NCI-H2081 (cell line): ENCODE data around the gene PCDH17.

Experiments
- DNase-seq, 2 experiments: peaks; one replicate each; lab custom pipeline; 2025; lab: John Stamatoyannopoulos, UW

The PCDH17 gene

GRCh38 chr13:57636816-57637215 lies 5.3 kb downstream of the PCDH17 start:
- DNase-seq: no peak

- DNase-seq: no peak
Measured at GRCh38 chr13:57637515-57637914, 6.0 kb downstream of the PCDH17 start.

- DNase-seq: no peak
Measured at GRCh38 chr13:57638186-57638890, 6.8 kb downstream of the PCDH17 start.

GRCh38 chr13:57640607-57641006 lies 9.1 kb downstream of the PCDH17 start:
- DNase-seq: no peak

GRCh38 chr13:57641051-57641450 lies 9.5 kb downstream of the PCDH17 start:
- DNase-seq: no peak

- no peak for DNase-seq
Measured at GRCh38 chr13:57644106-57644505, 12.6 kb downstream of the PCDH17 start.

GRCh38 chr13:57653229-57653989 lies 21.9 kb downstream of the PCDH17 start:
- no peak for DNase-seq

- no peak for DNase-seq
Measured at GRCh38 chr13:57665481-57665880, 33.9 kb downstream of the PCDH17 start.

DNA sequence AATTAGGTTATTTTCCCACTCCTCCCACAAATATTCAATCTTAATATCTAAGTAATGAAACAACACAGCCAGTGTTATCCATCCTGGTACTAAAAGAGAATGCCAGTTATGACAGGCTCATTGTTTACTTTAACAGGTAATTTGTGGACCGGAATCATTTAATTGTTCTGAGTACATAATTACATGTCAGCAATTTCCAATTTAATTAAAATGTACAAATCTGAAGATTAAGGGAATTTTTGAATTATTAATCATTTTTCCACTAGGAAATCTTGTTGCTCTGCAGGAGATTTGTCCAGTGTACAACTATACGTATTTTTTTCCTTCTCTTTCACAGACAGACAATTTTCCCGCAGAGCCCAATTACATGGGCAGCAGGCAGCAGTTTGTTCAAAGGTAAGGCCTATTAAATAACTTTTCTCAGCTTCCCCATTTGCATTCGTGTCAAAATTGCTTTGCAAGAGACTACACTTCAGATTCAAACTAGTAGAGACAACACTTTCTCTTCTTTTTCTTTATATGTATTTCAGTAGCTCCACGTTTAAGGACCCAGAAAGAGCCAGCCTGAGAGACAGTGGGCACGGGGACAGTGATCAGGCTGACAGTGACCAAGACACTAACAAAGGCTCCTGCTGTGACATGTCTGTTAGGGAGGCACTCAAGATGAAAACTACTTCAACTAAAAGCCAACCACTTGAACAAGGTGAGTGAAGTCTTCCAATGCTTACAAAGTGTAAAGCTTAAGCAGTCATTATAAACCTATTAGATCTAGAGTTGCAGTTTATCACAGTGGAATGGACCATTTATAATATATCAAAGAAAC lies 34.8 kb downstream of the PCDH17 start:
- DNase-seq: no peak

- DNase-seq: no peak
Measured at GRCh38 chr13:57672168-57672567, 40.6 kb downstream of the PCDH17 start.

GRCh38 chr13:57673197-57673596 lies 41.7 kb downstream of the PCDH17 start:
- DNase-seq: no peak

GRCh38 chr13:57675526-57675925 lies 44.0 kb downstream of the PCDH17 start:
- DNase-seq: no peak

DNA sequence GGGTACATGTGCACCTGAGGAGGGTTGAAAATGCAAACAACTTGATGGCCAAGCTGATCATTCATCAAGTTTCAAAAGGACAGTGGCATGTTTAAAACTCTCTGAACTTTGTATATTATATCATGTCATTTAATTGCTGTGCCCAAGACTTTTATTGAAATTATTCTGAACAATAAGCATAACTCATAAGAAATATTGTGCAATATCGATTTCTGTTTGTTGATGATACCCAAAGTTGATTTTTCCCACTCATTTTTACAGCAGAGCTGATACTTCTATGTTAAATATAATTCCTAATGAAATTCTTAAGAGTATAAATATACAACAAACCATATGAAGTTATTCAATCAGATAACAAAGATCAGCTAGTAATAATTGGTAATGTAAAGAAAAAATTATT lies 49.1 kb downstream of the PCDH17 start:
- no peak for DNase-seq

- no peak for DNase-seq
Measured at GRCh38 chr13:57682128-57682716, 50.7 kb downstream of the PCDH17 start.

DNA sequence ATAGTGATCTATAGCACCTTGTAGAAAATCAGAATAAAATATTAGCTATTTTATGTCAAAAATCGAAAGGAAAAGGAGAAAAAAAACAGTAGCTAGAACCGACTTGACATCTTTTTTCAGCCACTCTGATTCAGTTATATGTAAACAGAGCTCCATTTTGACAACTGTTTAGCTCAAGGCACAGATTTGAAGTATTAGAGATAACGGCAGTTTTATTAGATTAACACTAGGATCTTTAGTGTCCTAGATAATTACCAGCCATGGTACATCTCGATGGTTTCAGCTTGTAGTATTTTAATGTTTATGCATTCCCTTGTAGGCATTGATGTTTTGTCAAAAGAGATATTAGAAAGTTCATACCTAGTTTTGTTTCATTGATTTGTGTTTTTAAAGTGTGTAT lies 67.3 kb downstream of the PCDH17 start:
- DNase-seq: no peak

DNA sequence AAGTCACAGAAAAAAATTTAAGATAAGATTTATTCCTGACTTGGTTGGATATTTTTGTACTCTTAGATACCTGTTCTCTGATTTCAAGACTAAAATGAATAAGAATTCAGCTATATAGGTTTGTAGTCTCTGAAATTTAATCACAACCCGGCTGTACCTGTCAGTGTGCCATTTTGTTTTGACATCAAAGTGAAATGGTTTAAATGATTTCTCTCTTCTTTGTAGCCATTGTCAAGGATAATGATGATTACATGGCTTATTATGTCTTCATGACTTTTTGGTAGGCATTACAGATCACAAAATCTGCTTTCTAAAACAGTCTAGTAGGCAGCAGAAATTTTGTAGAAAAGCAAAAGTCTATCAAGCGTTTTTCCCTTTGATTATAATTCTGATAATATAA lies 72.5 kb downstream of the PCDH17 start:
- DNase-seq: peak; percentile 3

- no peak for DNase-seq
Measured at GRCh38 chr13:57716295-57716694, 84.8 kb downstream of the PCDH17 start.

- no peak for DNase-seq
Measured at GRCh38 chr13:57724486-57725272, 93.1 kb downstream of the PCDH17 start.

DNA sequence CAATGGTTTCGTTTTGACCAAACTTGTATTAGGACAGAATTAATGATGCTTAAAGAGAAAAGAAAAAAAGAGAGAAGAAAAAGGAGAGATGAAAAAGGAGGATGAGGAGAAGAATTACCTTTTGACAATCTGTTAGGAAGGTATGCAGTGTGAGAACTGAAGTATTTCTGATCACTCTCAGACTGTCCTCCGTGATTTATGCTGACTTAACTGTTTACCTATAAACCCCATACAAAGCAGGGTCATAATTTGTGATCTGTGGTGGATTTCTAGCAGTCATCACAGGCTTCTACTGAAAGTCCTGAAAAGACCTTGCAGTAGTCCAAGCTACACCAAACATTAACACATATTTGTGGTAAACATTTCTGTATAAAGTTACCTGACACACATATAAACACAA lies 93.9 kb downstream of the PCDH17 start:
- DNase-seq: no peak

DNA sequence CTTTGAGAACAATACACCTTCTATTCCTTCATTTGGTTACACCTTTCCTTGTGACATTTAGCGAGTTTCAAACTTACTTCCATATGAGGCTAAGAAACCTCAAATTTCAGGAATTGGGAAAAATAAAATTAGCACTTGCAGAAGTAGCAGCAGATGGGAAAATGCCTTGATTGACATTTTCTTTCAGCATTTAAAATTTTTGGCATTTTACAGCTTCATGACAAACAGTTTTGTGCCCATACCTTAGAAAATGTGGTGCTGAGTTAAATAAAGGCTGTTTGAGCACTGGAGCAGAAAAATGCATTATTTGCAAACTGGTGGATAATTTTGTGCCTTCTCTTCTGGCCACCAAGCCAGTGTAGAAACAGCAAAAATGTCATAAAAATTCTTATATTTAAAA lies 95.4 kb downstream of the PCDH17 start:
- no peak for DNase-seq

- DNase-seq: no peak
Measured at GRCh38 chr13:57734306-57734705, 102.8 kb downstream of the PCDH17 start.

- peak; percentile 56 to 92 for DNase-seq
Measured at GRCh38 chr13:57739089-57739488, 107.5 kb downstream of the PCDH17 start.
